B cell (primary cell): Measurements from ENCODE around the gene MSI1. TPM values are rescaled to one million over a fixed set of nuclear protein-coding genes. Genes with fewer than 3 reads are reported as not detected.

ENCODE experiments used
- ATAC-seq: fragments of 200-7000 bp; cut with Tn5 transposase; one replicate; pipeline ENCODE4 v1.10.0; 2021; ENCODE audit warnings: low read depth, mild to moderate bottlenecking, moderate number of reproducible peaks, moderate library complexity
- CTCF ChIA-PET: fragments of 350-600 bp; sonication (Branson Sonifier 250); formaldehyde crosslinking; loops from one replicate; lab custom pipeline; 2021; ENCODE audit warnings: antibody characterized with exemption, inconsistent platforms; lab: Charles Lee
- POLR2A ChIA-PET: fragments of 350-600 bp; sonication (Branson Sonifier 250); formaldehyde crosslinking; loops from one replicate; lab custom pipeline; 2021; ENCODE audit warnings: antibody characterized with exemption; lab: Charles Lee
- DNase-seq: peaks from one replicate; pipeline ENCODE4 v3.0.0; 2013
- H2AFZ ChIP-seq: 2 replicates; pipeline ENCODE4 v1.6.1; 2012; ENCODE audit warnings: mild to moderate bottlenecking, low read depth, low read length; ENCODE audit not compliant: insufficient read depth, poor library complexity, severe bottlenecking
- H3K27ac ChIP-seq, 2 donors: 1 replicate in 1 of 2; 2 replicates in 1 of 2; pipeline ENCODE4 v1.5.1; 2012 to 2013; ENCODE audit warnings: low read length in 2 of 2, mild to moderate bottlenecking in 2 of 2, moderate library complexity in 1 of 2
- H3K27me3 ChIP-seq, 4 experiments: fragments of 200-600 bp in 1 of 4; sonication (generic) in 1 of 4; replicated peaks in 1 of 4; 1 replicate in 2 of 4; 2 replicates in 2 of 4; pipeline versions ENCODE4 v1.6.1 to v1.7.0; 2013 to 2016; ENCODE audit warnings: low read length in 3 of 4, mild to moderate bottlenecking in 2 of 4, mixed read lengths in 1 of 4, moderate library complexity in 1 of 4; ENCODE audit not compliant: insufficient read depth in 4 of 4, control insufficient read depth in 3 of 4; ENCODE audit errors: control extremely low read depth in 1 of 4
- H3K36me3 ChIP-seq, 2 experiments: replicated peaks in 1 of 2; 1 replicate in 1 of 2; 2 replicates in 1 of 2; pipeline versions ENCODE4 v1.6.1 to v1.7.1; 2013; ENCODE audit warnings: low read length in 1 of 2; ENCODE audit not compliant: insufficient read depth in 2 of 2, control insufficient read depth in 1 of 2; ENCODE audit errors: control extremely low read depth in 1 of 2, extremely low read depth in 1 of 2
- H3K4me1 ChIP-seq, 2 donors: fragments of 200-600 bp in 1 of 2; sonication (generic) in 1 of 2; 1 replicate in 1 of 2; 2 replicates in 1 of 2; pipeline versions ENCODE4 v1.5.1 to v1.6.1; 2013 to 2017; ENCODE audit warnings: low read length in 2 of 2; ENCODE audit not compliant: control insufficient read depth in 2 of 2, insufficient read depth in 2 of 2
- H3K4me2 ChIP-seq: replicated peaks from 2 replicates; pipeline ENCODE3; 2012; ENCODE audit warnings: mild to moderate bottlenecking, low read depth, low read length; ENCODE audit not compliant: poor library complexity, severe bottlenecking
- H3K4me3 ChIP-seq, 5 experiments: fragments of 200-600 bp in 1 of 5; sonication (generic) in 1 of 5; 1 replicate in 3 of 5; 2 replicates in 2 of 5; pipeline versions ENCODE4 v1.5.1 to v1.7.0; 2011 to 2016; ENCODE audit warnings: low read length in 4 of 5, mild to moderate bottlenecking in 4 of 5, low read depth in 2 of 5, control low read depth in 1 of 5, moderate library complexity in 1 of 5; ENCODE audit not compliant: insufficient read depth in 1 of 5; ENCODE audit errors: control extremely low read depth in 1 of 5, extremely low read depth in 1 of 5
- H3K79me2 ChIP-seq: fragments of 200-600 bp; sonication (generic); one replicate; pipeline ENCODE4 v1.6.0; 2016; ENCODE audit warnings: low read length; ENCODE audit not compliant: control insufficient read depth, insufficient read depth
- H3K9ac ChIP-seq: fragments of 200-600 bp; sonication (generic); 2 replicates; pipeline ENCODE4 v1.6.1; 2017; ENCODE audit warnings: mild to moderate bottlenecking, low read length, moderate library complexity
- H3K9me3 ChIP-seq, 3 donors: one replicate each; pipeline versions ENCODE4 v1.6.1 to v1.7.1; 2013; ENCODE audit warnings: low read length in 2 of 3; ENCODE audit not compliant: control insufficient read depth in 2 of 3, insufficient read depth in 1 of 3; ENCODE audit errors: control extremely low read depth in 1 of 3
- H4K20me1 ChIP-seq: 2 replicates; pipeline ENCODE4 v1.6.0; 2012; ENCODE audit warnings: mild to moderate bottlenecking, low read length; ENCODE audit not compliant: insufficient read depth, control insufficient read depth, poor library complexity, severe bottlenecking
- H3K27ac Mint-ChIP-seq: one replicate; pipeline ENCODE4 v1.8.0; 2021; ENCODE audit warnings: mixed read lengths
- H3K27me3 Mint-ChIP-seq: one replicate; pipeline ENCODE4 v1.8.0; 2021; ENCODE audit warnings: mixed read lengths
- H3K4me1 Mint-ChIP-seq: one replicate; pipeline ENCODE4 v1.8.0; 2021; ENCODE audit warnings: mixed read lengths
- H3K4me3 Mint-ChIP-seq: one replicate; pipeline ENCODE4 v1.8.0; 2021; ENCODE audit warnings: mixed read lengths
- H3K9me3 Mint-ChIP-seq: one replicate; pipeline ENCODE4 v1.8.0; 2022; ENCODE audit warnings: mixed read lengths; ENCODE audit not compliant: insufficient read depth
- CTCF ChIP-seq: fragments of 200-600 bp; IDR thresholded peaks from one replicate; pipeline ENCODE4 v1.8.0; 2022; ENCODE audit warnings: antibody characterized with exemption, mild to moderate bottlenecking
- EZH2 ChIP-seq: IDR thresholded peaks from 2 replicates; pipeline ENCODE4 v1.6.1; 2012; ENCODE audit warnings: borderline replicate concordance, low read depth, mild to moderate bottlenecking, moderate library complexity, low read length; ENCODE audit not compliant: insufficient read depth, poor library complexity, severe bottlenecking
- WGBS: methylation state at CpG from one replicate; pipeline ENCODE4 v1.1.5; 2013; ENCODE audit warnings: missing lambda C conversion rate; ENCODE audit not compliant: insufficient coverage; 5-methylcytosine and 5-hydroxymethylcytosine counted together
- intact Hi-C: fragments of 100-400 bp; cut with micrococcal nuclease; formaldehyde crosslinking; loops from one replicate; pipeline ENCODE4 v1.10.0; 2022
- polyA plus RNA-seq: library from polyadenylated mRNA; depleted of rRNA; stranded (reverse); fragments of >200 nt; gene quantifications from 2 replicates; pipeline ENCODE4 v1.2.3, GENCODE V29; 2012
- total RNA-seq, 2 donors: library from RNA; stranded (reverse); fragments of 120-200 nt in 1 of 2; gene quantifications; 1 replicate in 1 of 2; 2 replicates in 1 of 2; pipeline versions ENCODE4 v1.2.3 to v1.2.4, GENCODE V29; 2013 to 2022

MSI1 gene
- total and polyA plus RNA-seq, 2 donors (not counting 1 experiment from before 2014, with no cell fraction given) = not detected

GRCh38 chr12:120416490-120417216 is 47.7 kb upstream of the MSI1 start:
- Histone ChIP-seq H3K79me2 (no peaks in the 10 kb centered on the region), H3K4me3 (no peak overlapping the region), H3K36me3 (no peaks in the 10 kb centered on the region), H3K9me3 (no peaks in the 10 kb centered on the region), H3K4me1 (no peaks in the 10 kb centered on the region), H3K4me2 (no peak overlapping the region), H3K27ac (no peak overlapping the region), H2AFZ (no peak overlapping the region), H3K27me3 (peaks cover 0 to 6% (median 1%) of the 10 kb centered on the region in 4 experiments), H4K20me1 (no peaks in the 10 kb centered on the region), H3K9ac (no peak overlapping the region)
- Mint-ChIP-seq H3K27me3 (peaks cover 30% of the 10 kb centered on the region), H3K9me3 (no peaks in the 10 kb centered on the region), H3K4me3 (no peak overlapping the region), H3K27ac (no peak overlapping the region), H3K4me1 (no peaks in the 10 kb centered on the region)
- intact Hi-C loops = no loop called here
- TF ChIP-seq EZH2 = no peak
- TF ChIP-seq CTCF = no peak
- WGBS = 83% methylated on average over 2 of the region's 7 CpGs
- DNase-seq (no peak), ATAC-seq (no peak)
- ChIA-PET POLR2A (no interaction called here), CTCF (interaction anchor here (0.5 to 0.6 kb wide), 2 partner anchors 14 to 613 kb away, joined by 3 to 4 read pairs; no protein-coding TSS in a partner anchor)

DNA sequence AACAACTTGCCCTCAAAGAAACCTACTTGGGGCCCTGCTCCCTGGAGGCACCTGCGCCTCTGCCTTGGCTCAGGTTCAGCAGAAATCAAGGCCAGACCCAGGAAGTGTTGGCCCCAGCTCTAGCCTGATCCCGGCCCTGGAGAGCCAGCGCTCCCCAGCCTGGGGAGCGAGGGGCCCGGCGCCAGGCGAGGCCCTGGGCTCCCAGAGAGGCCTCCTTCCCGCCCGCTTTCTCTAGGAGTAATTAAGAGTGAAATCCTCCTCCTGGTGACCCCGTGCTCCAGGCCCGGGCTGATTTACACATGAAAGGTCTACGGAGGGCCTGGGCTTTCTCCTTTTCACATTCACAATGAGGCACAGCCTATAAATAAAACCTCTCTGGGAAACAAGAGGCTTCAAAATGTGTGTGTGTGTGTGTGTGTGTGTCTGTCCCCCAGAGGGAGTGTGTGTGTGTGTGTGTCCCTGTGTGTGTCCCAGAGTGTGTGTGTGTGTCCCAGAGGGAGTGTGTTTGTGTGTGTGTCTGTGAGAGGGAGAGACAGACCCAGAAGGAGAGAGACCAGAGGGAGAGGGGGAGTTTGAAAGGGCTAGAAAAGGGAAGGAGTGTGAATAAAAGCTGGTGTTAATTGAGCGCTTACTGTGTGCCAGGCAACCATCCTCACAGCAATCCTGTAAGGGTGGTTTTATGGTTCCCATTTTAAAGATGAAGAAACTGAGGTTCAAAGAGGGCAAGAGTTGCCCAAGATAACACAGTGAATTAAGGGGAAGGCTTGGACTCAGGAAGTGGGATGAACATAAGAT is 45.1 kb upstream of the MSI1 start:
- no peak for ATAC-seq
- no peaks in the 10 kb centered on the region for H3K9me3 Mint-ChIP-seq
- Histone ChIP-seq H4K20me1 (no peaks in the 10 kb centered on the region), H2AFZ (no peak overlapping the region), H3K79me2 (no peaks in the 10 kb centered on the region), H3K9me3 (no peaks in the 10 kb centered on the region), H3K9ac (no peak overlapping the region), H3K4me2 (no peak overlapping the region), H3K4me1 (no peaks in the 10 kb centered on the region), H3K4me3 (no peak overlapping the region), H3K36me3 (no peaks in the 10 kb centered on the region), H3K27me3 (peaks cover 0 to 6% (median 1%) of the 10 kb centered on the region in 4 experiments), H3K27ac (no peak overlapping the region)
- ChIA-PET POLR2A (no interaction called here), CTCF (no interaction called here)
- no peak for DNase-seq
- WGBS = 88% methylated on average over 8 of the region's 13 CpGs
- H3K27ac Mint-ChIP-seq = no peak overlapping the region
- TF ChIP-seq EZH2 = no peak
- no peak for TF ChIP-seq CTCF
- H3K4me3 Mint-ChIP-seq = no peak overlapping the region
- intact Hi-C loops = no loop called here
- H3K4me1 Mint-ChIP-seq = no peaks in the 10 kb centered on the region
- H3K27me3 Mint-ChIP-seq = peaks cover 30% of the 10 kb centered on the region
